ENCODE results near the gene SH3PXD2B.
"Not testable (repeated sequence)": the region's sequence is repeated elsewhere in the genome, so short reads cannot be mapped to it uniquely, and the experiment has no call there.

Gene SH3PXD2B

GRCh38 chr5:172365948-172366608, 88.2 kb downstream of the SH3PXD2B start:
- DNase-seq (ENCODE audit: low read depth), result no peak

- no peak for DNase-seq (ENCODE audit: low read depth)
These were observed 89.6 kb downstream of the SH3PXD2B start for GRCh38 chr5:172364773-172365172.

GRCh38 chr5:172362755-172363154, 91.6 kb downstream of the SH3PXD2B start:
- no peak for DNase-seq (ENCODE audit: low read depth)

GRCh38 chr5:172361566-172362238, 92.6 kb downstream of the SH3PXD2B start:
- peak; percentile 98 for DNase-seq (ENCODE audit: low read depth)

GRCh38 chr5:172358345-172358744, 96.0 kb downstream of the SH3PXD2B start:
- DNase-seq (ENCODE audit: low read depth), result no peak

GRCh38 chr5:172356527-172356926, 97.8 kb downstream of the SH3PXD2B start:
- DNase-seq (ENCODE audit: low read depth), result no peak

- DNase-seq (ENCODE audit: low read depth), result no peak
These were observed 98.3 kb downstream of the SH3PXD2B start for GRCh38 chr5:172356047-172356446.

- no peak for DNase-seq (ENCODE audit: low read depth)
These were observed 100.5 kb downstream of the SH3PXD2B start for GRCh38 chr5:172353846-172354245.

GRCh38 chr5:172353271-172353812, 101.0 kb downstream of the SH3PXD2B start:
- peak; percentile 18 for DNase-seq (ENCODE audit: low read depth)

GRCh38 chr5:172352526-172352925, 101.8 kb downstream of the SH3PXD2B start:
- not testable (repeated sequence) for DNase-seq (ENCODE audit: low read depth)

GRCh38 chr5:172351240-172351778, 103.0 kb downstream of the SH3PXD2B start:
- no peak for DNase-seq (ENCODE audit: low read depth)

- no peak for DNase-seq (ENCODE audit: low read depth)
These were observed 103.8 kb downstream of the SH3PXD2B start for GRCh38 chr5:172350212-172351181.

- not testable (repeated sequence) for DNase-seq (ENCODE audit: low read depth)
These were observed 105.6 kb downstream of the SH3PXD2B start for GRCh38 chr5:172348733-172349132.

GRCh38 chr5:172348084-172348483, 106.2 kb downstream of the SH3PXD2B start:
- no peak for DNase-seq (ENCODE audit: low read depth)

GRCh38 chr5:172347496-172348052, 106.8 kb downstream of the SH3PXD2B start:
- no peak for DNase-seq (ENCODE audit: low read depth)

GRCh38 chr5:172345881-172346280, 108.4 kb downstream of the SH3PXD2B start:
- no peak for DNase-seq (ENCODE audit: low read depth)

- DNase-seq (ENCODE audit: low read depth), result no peak
These were observed 109.4 kb downstream of the SH3PXD2B start for GRCh38 chr5:172344855-172345409.

GRCh38 chr5:172343741-172344140, 110.6 kb downstream of the SH3PXD2B start:
- no peak for DNase-seq (ENCODE audit: low read depth)

GRCh38 chr5:172342918-172343317, 111.4 kb downstream of the SH3PXD2B start:
- no peak for DNase-seq (ENCODE audit: low read depth)

GRCh38 chr5:172339264-172340180, 114.8 kb downstream of the SH3PXD2B start:
- DNase-seq (ENCODE audit: low read depth), result no peak
